ENCODE results near the gene RIMKLB. TPM values are rescaled to one million over a fixed set of nuclear protein-coding genes. Genes with fewer than 3 reads are reported as not detected.
A peak's percentile ranks its signal among the peaks of the same experiment; 100 is the strongest.

RIMKLB gene
- total RNA-seq, 1 experiment from 2014 or later = 87.7 TPM

GRCh38 chr12:8687846-8688601 is 9.8 kb upstream of the RIMKLB start:
- Histone ChIP-seq H4K5ac (ENCODE audit: insufficient read length, low read depth, low read length) (no peak overlapping the region), H2BK5ac (ENCODE audit: insufficient read length, low read length) (no peak overlapping the region), H3K18ac (ENCODE audit: insufficient read length, low read depth, low read length) (peak overlapping the region; percentile 62), H2BK15ac (ENCODE audit: low read depth, low read length) (no peak overlapping the region), H3K23me2 (ENCODE audit: insufficient read length, low read depth, low read length, poor library complexity, severe bottlenecking) (no peaks in the 10 kb centered on the region), H3K4ac (ENCODE audit: low read depth, low read length) (no peak overlapping the region), H3K23ac (ENCODE audit: insufficient read length, low read depth, low read length) (no peak overlapping the region), H4K20me1 (ENCODE audit: control insufficient read depth, insufficient read depth, insufficient read length) (no peaks in the 10 kb centered on the region), H2BK12ac (ENCODE audit: insufficient read length, low read depth, low read length) (no peak overlapping the region), H2BK120ac (ENCODE audit: low read depth, low read length, poor library complexity, severe bottlenecking) (peak overlapping the region; percentile 5), H3K27ac (ENCODE audit: insufficient read length, low read depth, low read length) (no peak overlapping the region), H3T11ph (ENCODE audit: low read length) (peak overlapping the region; percentile 45), H4K8ac (replicated peaks; ENCODE audit: insufficient read length, low read depth, low read length) (no peak overlapping the region), H3K79me2 (ENCODE audit: insufficient read depth, low read length) (no peaks in the 10 kb centered on the region), H3K79me1 (ENCODE audit: insufficient read depth, low read depth, low read length, poor library complexity, severe bottlenecking) (no peaks in the 10 kb centered on the region), H2AK5ac (ENCODE audit: insufficient read length, low read length) (no peak overlapping the region), H2BK20ac (ENCODE audit: low read depth, low read length, poor library complexity, severe bottlenecking) (no peak overlapping the region), H2AFZ (ENCODE audit: low read length) (no peak overlapping the region), H3K4me1 (ENCODE audit: insufficient read depth, low read length) (peaks cover 9% of the 10 kb centered on the region; the same call in 1 of the 2 replicates), H3K9ac (ENCODE audit: extremely low read depth, insufficient read length, low read length) (no peak overlapping the region), H3K9me3 (ENCODE audit: control insufficient read depth, low read depth, low read length) (no peaks in the 10 kb centered on the region), H3K14ac (ENCODE audit: insufficient read depth, low read length) (no peak overlapping the region; the same call in 1 of the 2 replicates), H3K27me3 (ENCODE audit: insufficient read depth, low read length) (no peaks in the 10 kb centered on the region), H3K4me2 (ENCODE audit: insufficient read depth, insufficient read length, low read length) (no peak overlapping the region), H4K91ac (ENCODE audit: insufficient read length, low read depth, low read length) (no peak overlapping the region), H3K56ac (ENCODE audit: insufficient read length, low read depth, low read length) (no peak overlapping the region)
- Mint-ChIP-seq H3K9me3 (peaks cover 6 to 9% of the 10 kb centered on the region in 2 experiments; a peak in 4 of 5 replicates), H3K27me3 (ENCODE audit: low read depth) (no peaks in the 10 kb centered on the region), H3K4me1 (peaks cover 34% of the 10 kb centered on the region in 2 experiments), H3K4me3 (no peak overlapping the region), H3K27ac (no peak overlapping the region), H3K36me3 (ENCODE audit: insufficient read depth in 1 of 3, low read depth in 3 of 3) (peaks cover 4 to 11% (median 7%) of the 10 kb centered on the region in 3 experiments; a peak in 5 of 7 replicates)
- TF ChIP-seq CTCF (conservative IDR thresholded peaks at IDR 0.05) = no peak
- DNase-seq = peak; percentile 67
- WGBS (ENCODE audit: extremely low coverage, insufficient read length, low lambda C conversion rate) = no CpG with 5 or more reads among the region's 2 CpGs

All from H9 (cell line).